GM12878 (cell line): ENCODE measurements around the gene HMCN1.

ENCODE experiments used
- ATF7 ChIP-seq: fragments of 450-650 bp; IDR thresholded peaks from 2 replicates; pipeline ENCODE4 v1.6.1; 2016; ENCODE audit warnings: low read depth, mild to moderate bottlenecking
- NFYB ChIP-seq: IDR thresholded peaks from 2 replicates; pipeline ENCODE4 v1.6.1; 2011; ENCODE audit warnings: low read depth, mild to moderate bottlenecking, low read length, improper control_type of control experiment, moderate library complexity; ENCODE audit not compliant: insufficient read depth
- POLR2A ChIP-seq: IDR thresholded peaks from 2 replicates; pipeline ENCODE4 v1.6.1; 2011; ENCODE audit warnings: low read depth, mild to moderate bottlenecking, low read length
- SPI1 ChIP-seq: IDR thresholded peaks from 2 replicates; pipeline ENCODE4 v1.6.1; 2011; ENCODE audit warnings: low read depth, mild to moderate bottlenecking, low read length, moderate library complexity, borderline replicate concordance; ENCODE audit not compliant: insufficient read depth
- TF ChIP-seq, protein P1 (sequence below): IDR thresholded peaks from 2 replicates; pipeline ENCODE4 v1.6.1; 2012; ENCODE audit warnings: low read depth, low read length, improper control_type of control experiment
- TF ChIP-seq, protein P2 (sequence below), 3 experiments: IDR thresholded peaks in 2 of 3; conservative IDR thresholded peaks in 1 of 3; 2 replicates each; pipeline ENCODE4 v1.5.1; 2011; ENCODE audit warnings: low read depth in 3 of 3, low read length in 3 of 3, mild to moderate bottlenecking in 3 of 3, control low read depth in 2 of 3, moderate library complexity in 2 of 3, inconsistent platforms in 1 of 3, mixed read lengths in 1 of 3; ENCODE audit not compliant: control insufficient read depth in 2 of 3, insufficient read depth in 1 of 3; ENCODE audit errors: extremely low read depth in 1 of 3

DNA sequence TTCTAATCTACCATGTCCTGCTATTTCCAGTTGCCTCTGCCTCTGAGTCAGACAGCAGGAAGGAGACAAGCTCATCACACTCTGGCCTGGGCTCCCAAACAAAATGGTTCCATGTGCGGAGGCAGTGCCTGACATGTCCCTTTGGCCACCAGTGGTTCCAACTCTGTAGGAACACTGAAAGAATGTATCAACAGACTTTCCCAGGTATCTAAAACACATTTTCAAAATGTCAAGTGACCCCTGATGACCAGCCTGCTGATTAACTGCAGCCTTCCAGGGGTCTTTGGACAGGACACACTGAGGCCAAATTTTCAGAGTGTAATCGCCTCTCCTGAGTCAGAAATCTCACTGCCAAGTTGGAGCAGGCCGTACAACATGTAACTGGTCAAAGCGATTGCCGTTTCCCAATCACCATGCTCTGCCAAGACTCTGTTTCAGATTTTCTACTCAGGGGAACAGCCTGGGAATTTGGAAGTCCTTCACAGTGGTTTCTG lies 468.1 kb downstream of the HMCN1 start:
- TF ChIP-seq, protein P1, sequence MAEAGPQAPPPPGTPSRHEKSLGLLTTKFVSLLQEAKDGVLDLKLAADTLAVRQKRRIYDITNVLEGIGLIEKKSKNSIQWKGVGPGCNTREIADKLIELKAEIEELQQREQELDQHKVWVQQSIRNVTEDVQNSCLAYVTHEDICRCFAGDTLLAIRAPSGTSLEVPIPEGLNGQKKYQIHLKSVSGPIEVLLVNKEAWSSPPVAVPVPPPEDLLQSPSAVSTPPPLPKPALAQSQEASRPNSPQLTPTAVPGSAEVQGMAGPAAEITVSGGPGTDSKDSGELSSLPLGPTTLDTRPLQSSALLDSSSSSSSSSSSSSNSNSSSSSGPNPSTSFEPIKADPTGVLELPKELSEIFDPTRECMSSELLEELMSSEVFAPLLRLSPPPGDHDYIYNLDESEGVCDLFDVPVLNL = no peak
- TF ChIP-seq NFYB (no peak), SPI1 (no peak), POLR2A (no peak), ATF7 (no peak)
- TF ChIP-seq, protein P2, sequence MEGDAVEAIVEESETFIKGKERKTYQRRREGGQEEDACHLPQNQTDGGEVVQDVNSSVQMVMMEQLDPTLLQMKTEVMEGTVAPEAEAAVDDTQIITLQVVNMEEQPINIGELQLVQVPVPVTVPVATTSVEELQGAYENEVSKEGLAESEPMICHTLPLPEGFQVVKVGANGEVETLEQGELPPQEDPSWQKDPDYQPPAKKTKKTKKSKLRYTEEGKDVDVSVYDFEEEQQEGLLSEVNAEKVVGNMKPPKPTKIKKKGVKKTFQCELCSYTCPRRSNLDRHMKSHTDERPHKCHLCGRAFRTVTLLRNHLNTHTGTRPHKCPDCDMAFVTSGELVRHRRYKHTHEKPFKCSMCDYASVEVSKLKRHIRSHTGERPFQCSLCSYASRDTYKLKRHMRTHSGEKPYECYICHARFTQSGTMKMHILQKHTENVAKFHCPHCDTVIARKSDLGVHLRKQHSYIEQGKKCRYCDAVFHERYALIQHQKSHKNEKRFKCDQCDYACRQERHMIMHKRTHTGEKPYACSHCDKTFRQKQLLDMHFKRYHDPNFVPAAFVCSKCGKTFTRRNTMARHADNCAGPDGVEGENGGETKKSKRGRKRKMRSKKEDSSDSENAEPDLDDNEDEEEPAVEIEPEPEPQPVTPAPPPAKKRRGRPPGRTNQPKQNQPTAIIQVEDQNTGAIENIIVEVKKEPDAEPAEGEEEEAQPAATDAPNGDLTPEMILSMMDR (IDR thresholded peaks at IDR 0.05 in 2 of 3, conservative IDR thresholded peaks at IDR 0.05 in 1 of 3; ENCODE audit: control insufficient read depth in 2 of 3, extremely low read depth in 1 of 3, insufficient read depth in 1 of 3, low read depth in 3 of 3, low read length in 3 of 3) = no peak
